HepG2 (cell line): ENCODE data around the gene GAS6. TPM values are rescaled to one million over a fixed set of nuclear protein-coding genes. Genes with fewer than 3 reads are reported as not detected.

Experiments used
- ATAC-seq: fragments of 200-7000 bp; cut with Tn5 transposase; 3 replicates; pipeline ENCODE4 v1.9.1; 2020; ENCODE audit warnings: mild to moderate bottlenecking, moderate library complexity
- BruUV-seq: library from RNA; stranded (reverse); fragments of 400-500 nt; replicated peaks from 2 replicates; lab custom pipeline; 2021; lab: Mats Ljungman, UMichigan
- CTCF ChIA-PET: fragments of 300-600 bp; formaldehyde crosslinking; extraction: SDS; loops from one replicate; lab custom pipeline; 2021; ENCODE audit warnings: low total read pairs, inconsistent platforms, low intra/inter-chr PET ratio; lab: Yijun Ruan, JAX
- POLR2A ChIA-PET: fragments of 350-600 bp; sonication (Branson Sonifier 250); formaldehyde crosslinking; loops from one replicate; lab custom pipeline; 2020; ENCODE audit warnings: antibody characterized with exemption, inconsistent platforms; lab: Yijun Ruan, JAX
- DNase-seq: peaks from one replicate; pipeline ENCODE4 v3.0.0-alpha.2; 2015; ENCODE audit warnings: low spot score
- FAIRE-seq: peaks from 3 replicates; lab custom pipeline; 2011; peaks lifted over from hg19 to GRCh38; lab: Jason Lieb, UNC
- H2AFZ ChIP-seq: one replicate; pipeline ENCODE4 v1.6.1; 2011; ENCODE audit warnings: low read length, inconsistent platforms
- H3K27ac ChIP-seq: fragments of 300-600 bp; 3 replicates; pipeline ENCODE4 v1.8.0; 2011; ENCODE audit warnings: mixed run types, mild to moderate bottlenecking, mixed read lengths, low read length, inconsistent platforms; ENCODE audit not compliant: insufficient read depth; ENCODE audit errors: extremely low read length
- H3K27me3 ChIP-seq, 2 experiments: fragments of 200-600 bp in 1 of 2; 2 replicates in 1 of 2; 3 replicates in 1 of 2; pipeline versions ENCODE4 v1.6.0 to v1.8.0; 2011; ENCODE audit warnings: low read length in 2 of 2, mild to moderate bottlenecking in 2 of 2, moderate library complexity in 2 of 2, inconsistent platforms in 1 of 2; ENCODE audit not compliant: insufficient read depth in 2 of 2, control insufficient read depth in 1 of 2
- H3K36me3 ChIP-seq, 2 experiments: fragments of 200-600 bp in 1 of 2; replicated peaks in 1 of 2; 2 replicates in 1 of 2; 3 replicates in 1 of 2; pipeline versions ENCODE4 v1.5.1 to v1.8.0; 2011; ENCODE audit warnings: low read length in 2 of 2, inconsistent platforms in 1 of 2; ENCODE audit not compliant: insufficient read depth in 2 of 2, control insufficient read depth in 1 of 2
- H3K4me1 ChIP-seq: 2 replicates; pipeline ENCODE4 v1.5.1; 2012; ENCODE audit warnings: low read length, inconsistent platforms; ENCODE audit not compliant: insufficient read depth
- H3K4me2 ChIP-seq: 2 replicates; pipeline ENCODE4 v1.6.0; 2011; ENCODE audit warnings: low read depth, low read length, inconsistent platforms
- H3K4me3 ChIP-seq, 3 experiments: fragments of 200-600 bp in 1 of 3; sonication (generic), shearing (Covaris generic) in 1 of 3; replicated peaks in 1 of 3; 2 replicates each; pipeline ENCODE4 v1.5.1; 2011 to 2016; ENCODE audit warnings: low read length in 3 of 3, inconsistent platforms in 2 of 3, low read depth in 2 of 3, mild to moderate bottlenecking in 2 of 3, control low read depth in 1 of 3, mixed read lengths in 1 of 3; ENCODE audit not compliant: insufficient read depth in 1 of 3
- H3K79me2 ChIP-seq: one replicate; pipeline ENCODE4 v1.6.1; 2011; ENCODE audit warnings: low read length, inconsistent platforms; ENCODE audit not compliant: insufficient read depth
- H3K9ac ChIP-seq: 2 replicates; pipeline ENCODE4 v1.6.0; 2011; ENCODE audit warnings: mild to moderate bottlenecking, low read depth, low read length, inconsistent platforms; ENCODE audit not compliant: insufficient read depth
- H3K9me3 ChIP-seq: 2 replicates; pipeline ENCODE4 v1.5.1; 2012; ENCODE audit warnings: mild to moderate bottlenecking, low read length
- H4K20me1 ChIP-seq: 2 replicates; pipeline ENCODE4 v1.6.0; 2011; ENCODE audit warnings: inconsistent platforms, mild to moderate bottlenecking, low read length, moderate library complexity; ENCODE audit not compliant: insufficient read depth
- ARHGAP35 ChIP-seq: sonication (generic); formaldehyde crosslinking; IDR thresholded peaks from 2 replicates; pipeline ENCODE4 v1.9.0; 2022; ENCODE audit warnings: mild to moderate bottlenecking, inconsistent platforms, moderate library complexity, missing genetic modification reagents, borderline replicate concordance
- CENPX ChIP-seq: sonication (generic); formaldehyde crosslinking; IDR thresholded peaks from 2 replicates; pipeline ENCODE4 v1.9.0; 2021; ENCODE audit warnings: mild to moderate bottlenecking, missing genetic modification reagents, moderate library complexity
- GFI1 ChIP-seq: sonication (generic); formaldehyde crosslinking; IDR thresholded peaks from 2 replicates; pipeline ENCODE4 v1.5.0; 2020; ENCODE audit warnings: missing genetic modification reagents, mild to moderate bottlenecking, borderline replicate concordance
- HDAC6 ChIP-seq: fragments of 200-600 bp; sonication (generic); IDR thresholded peaks from 2 replicates; pipeline ENCODE4 v1.7.0; 2017; ENCODE audit warnings: mild to moderate bottlenecking, antibody characterized with exemption, low read length, low read depth
- MIER3 ChIP-seq: IDR thresholded peaks from 2 replicates; pipeline ENCODE4 v1.6.1; 2016; ENCODE audit warnings: missing compliant biosample characterization, borderline replicate concordance
- SIN3B ChIP-seq: fragments of 150-350 bp; IDR thresholded peaks from 2 replicates; pipeline ENCODE4 v1.6.1; 2014; ENCODE audit warnings: low read length
- SRF ChIP-seq: IDR thresholded peaks from 2 replicates; pipeline ENCODE4 v1.6.1; 2011; ENCODE audit warnings: mild to moderate bottlenecking, low read depth, low read length, moderate library complexity
- TCF7L2 ChIP-seq: IDR thresholded peaks from 2 replicates; pipeline ENCODE4 v1.6.1; 2011; ENCODE audit warnings: mild to moderate bottlenecking, low read depth, low read length, moderate library complexity
- TGIF2 ChIP-seq: IDR thresholded peaks from 2 replicates; pipeline ENCODE4 v1.6.1; 2016; ENCODE audit warnings: control low read depth, missing compliant biosample characterization
- ZBTB3 ChIP-seq: sonication (generic); formaldehyde crosslinking; IDR thresholded peaks from 2 replicates; pipeline ENCODE4 v1.4.0; 2020; ENCODE audit warnings: low read depth, mild to moderate bottlenecking, moderate library complexity, missing genetic modification reagents, borderline replicate concordance
- ZFP36 ChIP-seq: fragments of 150-350 bp; IDR thresholded peaks from 2 replicates; pipeline ENCODE4 v1.6.1; 2018; ENCODE audit warnings: borderline replicate concordance, low read length, low read depth; ENCODE audit not compliant: partially characterized antibody
- ZNF235 ChIP-seq: sonication (generic); formaldehyde crosslinking; IDR thresholded peaks from 2 replicates; pipeline ENCODE4 v1.8.1; 2023; ENCODE audit warnings: mild to moderate bottlenecking, missing genetic modification reagents, borderline replicate concordance
- ZNF34 ChIP-seq: sonication (generic); formaldehyde crosslinking; IDR thresholded peaks from 2 replicates; pipeline ENCODE4 v1.4.0; 2020; ENCODE audit warnings: mild to moderate bottlenecking, missing genetic modification reagents, borderline replicate concordance
- ZNF841 ChIP-seq: sonication (generic); formaldehyde crosslinking; IDR thresholded peaks from 2 replicates; pipeline ENCODE4 v1.8.1; 2023; ENCODE audit warnings: missing genetic modification reagents, borderline replicate concordance
- WGBS: methylation state at CpG from one replicate; pipeline ENCODE4 v1.1.6; 2017; ENCODE audit warnings: low lambda C conversion rate; 5-methylcytosine and 5-hydroxymethylcytosine counted together
- in situ Hi-C: cut with HindIII; loops from 2 replicates; pipeline ENCODE4 v1.10.0; 2017; ENCODE audit warnings: low pct_unique_long_range_greater_than_20kb; ENCODE audit not compliant: extremely low pct_ligation_motif_present
- intact Hi-C: fragments of 100-400 bp; cut with micrococcal nuclease; formaldehyde crosslinking; loops from one replicate; pipeline ENCODE4 v1.10.0; 2022; ENCODE audit not compliant: unreplicated experiment
- polyA plus RNA-seq, 8 experiments: library from polyadenylated mRNA; depleted of rRNA in 3 of 8; stranded (reverse) in 7 of 8; unstranded in 1 of 8; fragments of >200 nt; fragmentation: Illumina TruSeq in 4 of 8; extraction: Trizol in 4 of 8; gene quantifications; 2 replicates each; pipeline versions ENCODE4 v1.2.1 to v1.2.3, GENCODE V29; 2011 to 2016; ENCODE audit warnings: low read depth in 4 of 8, missing spikeins in 1 of 8, mixed read lengths in 1 of 8; ENCODE audit not compliant: insufficient read depth in 1 of 8
- total RNA-seq, 5 experiments: library from RNA; depleted of rRNA; stranded (reverse); fragments of >200 nt; fragmentation: Illumina TruSeq; extraction: Trizol; gene quantifications; 2 replicates each; pipeline ENCODE4 v1.2.3, GENCODE V29; 2016; ENCODE audit warnings: low read depth in 1 of 5
- TF ChIP-seq, protein P1 (sequence below): sonication (generic); formaldehyde crosslinking; IDR thresholded peaks from 2 replicates; pipeline ENCODE4 v1.5.0; 2020; ENCODE audit warnings: mild to moderate bottlenecking, missing genetic modification reagents
- TF ChIP-seq, protein P2 (sequence below): sonication (generic); formaldehyde crosslinking; IDR thresholded peaks from 2 replicates; pipeline ENCODE4 v1.4.0; 2020; ENCODE audit warnings: missing genetic modification reagents
- TF ChIP-seq, protein P3 (sequence below): sonication (generic); formaldehyde crosslinking; IDR thresholded peaks from 2 replicates; pipeline ENCODE4 v1.4.0; 2020; ENCODE audit warnings: missing genetic modification reagents, borderline replicate concordance

Gene GAS6
- total and polyA plus RNA-seq, 2 of the 13 experiments (the other 11 are each of a cell fraction or from before 2014, with no cell fraction given) = 0.09 to 0.24 TPM

DNA sequence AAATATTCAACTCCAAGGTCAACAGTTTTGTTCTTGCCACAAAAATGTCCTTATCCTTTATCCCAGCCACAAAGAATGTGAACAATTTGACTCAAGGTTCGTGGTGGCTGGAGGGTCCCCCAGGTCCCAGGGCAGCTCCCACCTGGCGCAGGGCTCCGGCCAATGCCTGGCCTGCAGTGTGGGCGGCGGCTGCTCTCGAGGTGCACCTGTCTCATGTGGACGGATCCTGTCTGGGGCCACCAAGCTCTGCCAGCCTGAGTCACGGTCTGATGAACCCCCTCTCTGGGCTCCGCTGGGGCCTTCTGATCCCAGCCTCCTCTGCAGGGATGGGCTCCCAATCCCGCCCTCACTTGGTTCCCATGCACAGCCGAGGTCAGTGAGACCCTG lies 49.4 kb downstream of the GAS6 start:
- 0% methylated on average over 1 of the region's 11 CpGs for WGBS
- intact Hi-C loops = no loop called here
- TF ChIP-seq TGIF2 (CRISPR knock-in tag) (no peak), SRF (no peak), HDAC6 (no peak), ARHGAP35 (CRISPR knock-in tag) (no peak), CENPX (no peak), MIER3 (no peak), TCF7L2 (no peak), ZNF841 (CRISPR knock-in tag) (no peak), ZBTB3 (no peak), GFI1 (CRISPR knock-in tag) (no peak), ZNF235 (CRISPR knock-in tag) (no peak), SIN3B (no peak), ZFP36 (no peak), ZNF34 (no peak)
- TF ChIP-seq, protein P1, sequence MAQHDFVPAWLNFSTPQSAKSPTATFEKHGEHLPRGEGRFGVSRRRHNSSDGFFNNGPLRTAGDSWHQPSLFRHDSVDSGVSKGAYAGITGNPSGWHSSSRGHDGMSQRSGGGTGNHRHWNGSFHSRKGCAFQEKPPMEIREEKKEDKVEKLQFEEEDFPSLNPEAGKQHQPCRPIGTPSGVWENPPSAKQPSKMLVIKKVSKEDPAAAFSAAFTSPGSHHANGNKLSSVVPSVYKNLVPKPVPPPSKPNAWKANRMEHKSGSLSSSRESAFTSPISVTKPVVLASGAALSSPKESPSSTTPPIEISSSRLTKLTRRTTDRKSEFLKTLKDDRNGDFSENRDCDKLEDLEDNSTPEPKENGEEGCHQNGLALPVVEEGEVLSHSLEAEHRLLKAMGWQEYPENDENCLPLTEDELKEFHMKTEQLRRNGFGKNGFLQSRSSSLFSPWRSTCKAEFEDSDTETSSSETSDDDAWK (CRISPR knock-in tag) = no peak
- TF ChIP-seq, protein P2, sequence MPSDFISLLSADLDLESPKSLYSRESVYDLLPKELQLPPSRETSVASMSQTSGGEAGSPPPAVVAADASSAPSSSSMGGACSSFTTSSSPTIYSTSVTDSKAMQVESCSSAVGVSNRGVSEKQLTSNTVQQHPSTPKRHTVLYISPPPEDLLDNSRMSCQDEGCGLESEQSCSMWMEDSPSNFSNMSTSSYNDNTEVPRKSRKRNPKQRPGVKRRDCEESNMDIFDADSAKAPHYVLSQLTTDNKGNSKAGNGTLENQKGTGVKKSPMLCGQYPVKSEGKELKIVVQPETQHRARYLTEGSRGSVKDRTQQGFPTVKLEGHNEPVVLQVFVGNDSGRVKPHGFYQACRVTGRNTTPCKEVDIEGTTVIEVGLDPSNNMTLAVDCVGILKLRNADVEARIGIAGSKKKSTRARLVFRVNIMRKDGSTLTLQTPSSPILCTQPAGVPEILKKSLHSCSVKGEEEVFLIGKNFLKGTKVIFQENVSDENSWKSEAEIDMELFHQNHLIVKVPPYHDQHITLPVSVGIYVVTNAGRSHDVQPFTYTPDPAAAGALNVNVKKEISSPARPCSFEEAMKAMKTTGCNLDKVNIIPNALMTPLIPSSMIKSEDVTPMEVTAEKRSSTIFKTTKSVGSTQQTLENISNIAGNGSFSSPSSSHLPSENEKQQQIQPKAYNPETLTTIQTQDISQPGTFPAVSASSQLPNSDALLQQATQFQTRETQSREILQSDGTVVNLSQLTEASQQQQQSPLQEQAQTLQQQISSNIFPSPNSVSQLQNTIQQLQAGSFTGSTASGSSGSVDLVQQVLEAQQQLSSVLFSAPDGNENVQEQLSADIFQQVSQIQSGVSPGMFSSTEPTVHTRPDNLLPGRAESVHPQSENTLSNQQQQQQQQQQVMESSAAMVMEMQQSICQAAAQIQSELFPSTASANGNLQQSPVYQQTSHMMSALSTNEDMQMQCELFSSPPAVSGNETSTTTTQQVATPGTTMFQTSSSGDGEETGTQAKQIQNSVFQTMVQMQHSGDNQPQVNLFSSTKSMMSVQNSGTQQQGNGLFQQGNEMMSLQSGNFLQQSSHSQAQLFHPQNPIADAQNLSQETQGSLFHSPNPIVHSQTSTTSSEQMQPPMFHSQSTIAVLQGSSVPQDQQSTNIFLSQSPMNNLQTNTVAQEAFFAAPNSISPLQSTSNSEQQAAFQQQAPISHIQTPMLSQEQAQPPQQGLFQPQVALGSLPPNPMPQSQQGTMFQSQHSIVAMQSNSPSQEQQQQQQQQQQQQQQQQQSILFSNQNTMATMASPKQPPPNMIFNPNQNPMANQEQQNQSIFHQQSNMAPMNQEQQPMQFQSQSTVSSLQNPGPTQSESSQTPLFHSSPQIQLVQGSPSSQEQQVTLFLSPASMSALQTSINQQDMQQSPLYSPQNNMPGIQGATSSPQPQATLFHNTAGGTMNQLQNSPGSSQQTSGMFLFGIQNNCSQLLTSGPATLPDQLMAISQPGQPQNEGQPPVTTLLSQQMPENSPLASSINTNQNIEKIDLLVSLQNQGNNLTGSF (CRISPR knock-in tag) = no peak
- TF ChIP-seq, protein P3, sequence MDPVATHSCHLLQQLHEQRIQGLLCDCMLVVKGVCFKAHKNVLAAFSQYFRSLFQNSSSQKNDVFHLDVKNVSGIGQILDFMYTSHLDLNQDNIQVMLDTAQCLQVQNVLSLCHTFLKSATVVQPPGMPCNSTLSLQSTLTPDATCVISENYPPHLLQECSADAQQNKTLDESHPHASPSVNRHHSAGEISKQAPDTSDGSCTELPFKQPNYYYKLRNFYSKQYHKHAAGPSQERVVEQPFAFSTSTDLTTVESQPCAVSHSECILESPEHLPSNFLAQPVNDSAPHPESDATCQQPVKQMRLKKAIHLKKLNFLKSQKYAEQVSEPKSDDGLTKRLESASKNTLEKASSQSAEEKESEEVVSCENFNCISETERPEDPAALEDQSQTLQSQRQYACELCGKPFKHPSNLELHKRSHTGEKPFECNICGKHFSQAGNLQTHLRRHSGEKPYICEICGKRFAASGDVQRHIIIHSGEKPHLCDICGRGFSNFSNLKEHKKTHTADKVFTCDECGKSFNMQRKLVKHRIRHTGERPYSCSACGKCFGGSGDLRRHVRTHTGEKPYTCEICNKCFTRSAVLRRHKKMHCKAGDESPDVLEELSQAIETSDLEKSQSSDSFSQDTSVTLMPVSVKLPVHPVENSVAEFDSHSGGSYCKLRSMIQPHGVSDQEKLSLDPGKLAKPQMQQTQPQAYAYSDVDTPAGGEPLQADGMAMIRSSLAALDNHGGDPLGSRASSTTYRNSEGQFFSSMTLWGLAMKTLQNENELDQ (CRISPR knock-in tag) = no peak

More for the DNA sequence above, 49.4 kb downstream of the GAS6 start:
- no peak for FAIRE-seq
- in situ Hi-C loops = no loop called here
- POLR2A ChIA-PET = no interaction called here
- Histone ChIP-seq H3K79me2 (no peaks in the 10 kb centered on the region), H3K36me3 (no peaks in the 10 kb centered on the region), H4K20me1 (no peaks in the 10 kb centered on the region), H2AFZ (no peak overlapping the region), H3K9ac (no peak overlapping the region), H3K4me1 (peaks cover 12% of the 10 kb centered on the region; the same call in 1 of the 2 replicates), H3K4me3 (no peak overlapping the region), H3K9me3 (no peaks in the 10 kb centered on the region), H3K4me2 (no peak overlapping the region), H3K27ac (no peak overlapping the region), H3K27me3 (peaks cover 6 to 21% of the 10 kb centered on the region in 2 experiments; a peak in 3 of 5 replicates)
- BruUV-seq = no TSS peak
- no peak for ATAC-seq
- DNase-seq = no peak
- CTCF ChIA-PET = no interaction called here
